Stimulated activated CD4-positive, alpha-beta T cell treated with anti-CD3 and anti-CD28 coated beads, TNF-alpha, amount 100 ng/mL, for 1 hour (primary cell): ENCODE data around the gene AOPEP.
"Not testable (repeated sequence)": the region's sequence is repeated elsewhere in the genome, so short reads cannot be mapped to it uniquely, and the experiment has no call there.

Experiments
- DNase-seq, 3 donors: peaks; one replicate each; pipeline ENCODE4 v3.0.0-alpha.2; 2020; ENCODE audit warnings: low read depth in 3 of 3, low spot score in 1 of 3

The AOPEP gene

GRCh38 chr9:94950579-94951323 lies 224.3 kb downstream of the AOPEP start:
- DNase-seq, result no peak

DNA sequence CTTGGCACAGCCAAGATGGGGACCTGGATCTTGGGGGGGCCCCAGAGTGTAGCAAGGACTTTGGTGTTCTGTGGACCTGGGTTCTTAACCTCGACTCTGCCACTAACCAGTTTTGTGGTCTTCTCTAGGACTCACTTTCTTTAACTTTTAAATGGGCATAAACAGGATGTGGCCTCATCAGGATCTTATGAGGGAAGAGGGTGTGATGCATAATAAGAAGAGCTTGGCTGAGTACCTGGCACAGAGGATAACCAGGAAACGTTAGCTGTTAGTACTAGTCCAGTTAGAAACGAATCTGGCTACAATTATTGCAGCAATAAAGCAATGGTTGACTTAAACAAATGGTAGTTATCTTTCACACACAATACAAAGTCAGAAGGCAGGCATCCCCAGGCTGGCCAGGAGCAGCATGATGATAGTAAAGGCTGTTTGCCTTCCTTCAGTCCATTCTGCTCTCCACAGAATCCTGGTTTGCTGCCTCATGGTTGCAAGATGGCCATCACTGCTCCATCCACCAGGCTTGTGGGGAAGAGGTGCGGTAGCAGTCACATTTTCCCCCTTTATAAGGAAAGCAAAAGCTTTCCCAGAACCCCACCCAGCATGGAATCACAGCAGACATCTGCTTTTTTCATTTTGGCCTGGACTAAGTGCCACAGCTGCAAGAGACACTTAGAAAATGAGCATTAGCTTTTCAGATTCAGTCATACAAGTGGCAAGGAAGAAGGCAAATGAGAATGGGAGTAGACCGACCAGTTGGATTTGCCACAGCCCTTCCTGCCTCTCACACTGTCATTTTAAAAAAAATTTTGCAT lies 225.0 kb downstream of the AOPEP start:
- no peak for DNase-seq

DNA sequence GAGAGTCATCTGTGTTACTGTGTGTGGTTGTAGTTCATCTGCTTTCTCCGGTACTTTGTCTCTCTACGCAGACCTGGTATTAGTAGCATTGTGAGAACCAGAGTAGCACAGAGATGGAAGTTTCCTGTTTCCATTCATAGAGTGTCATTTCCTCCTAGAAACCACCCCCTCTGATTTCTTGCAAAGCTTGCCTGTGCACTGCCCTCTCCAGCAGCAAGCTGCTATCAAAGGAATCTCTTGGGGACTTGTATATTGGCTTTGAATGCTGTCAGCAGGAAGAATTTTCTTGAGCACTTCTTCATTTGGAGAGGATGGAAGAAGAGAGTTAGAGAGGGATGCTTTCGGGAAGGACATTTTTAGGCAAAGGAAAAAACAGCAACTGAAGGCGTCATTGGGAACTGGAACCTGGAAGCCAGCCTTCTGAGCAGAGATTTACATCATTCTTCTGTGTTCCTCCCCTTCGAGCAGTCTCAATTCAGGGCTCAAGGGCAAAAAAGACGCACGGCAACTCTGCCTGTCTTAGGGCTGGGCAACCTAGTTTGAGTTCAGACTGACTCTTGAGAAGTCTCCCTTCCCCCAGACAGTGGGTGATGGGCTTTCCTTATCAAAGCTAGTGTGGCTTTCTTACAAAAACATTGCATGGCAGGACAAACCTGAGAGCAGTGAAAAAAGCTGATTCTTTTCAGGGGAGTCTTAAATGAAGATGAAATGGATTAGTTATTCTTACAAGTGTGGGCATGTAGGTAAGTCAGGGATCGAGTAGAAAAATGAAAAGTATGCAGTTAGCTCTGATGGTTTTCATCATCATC lies 226.3 kb downstream of the AOPEP start:
- DNase-seq, result peak in 1 of 3 donors; percentile 1

GRCh38 chr9:94956731-94957130 lies 230.2 kb downstream of the AOPEP start:
- DNase-seq, result no peak

- no peak for DNase-seq
Measured at GRCh38 chr9:94960964-94961363, 234.5 kb downstream of the AOPEP start.

DNA sequence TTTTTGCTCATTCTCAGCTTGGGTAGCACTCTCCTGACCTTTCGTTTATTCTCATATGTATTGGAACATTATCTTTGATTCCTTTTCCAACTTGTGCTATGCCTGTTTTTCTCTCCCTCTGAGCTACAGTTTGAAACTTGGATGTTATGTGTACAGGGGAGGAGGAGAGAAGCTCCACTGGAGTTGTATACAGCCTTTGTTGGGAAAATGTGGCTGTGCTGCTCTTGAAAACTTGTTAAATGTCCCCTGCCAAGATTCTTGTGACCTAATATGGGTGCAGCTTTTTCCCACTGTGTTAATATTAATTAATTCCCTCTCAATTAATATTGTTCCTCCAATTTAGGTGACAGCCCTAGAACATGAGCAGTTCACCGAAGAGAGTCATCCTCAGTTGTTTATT lies 235.4 kb downstream of the AOPEP start:
- DNase-seq, result no peak

GRCh38 chr9:94965631-94966030 lies 239.1 kb downstream of the AOPEP start:
- not testable (repeated sequence) for DNase-seq

DNA sequence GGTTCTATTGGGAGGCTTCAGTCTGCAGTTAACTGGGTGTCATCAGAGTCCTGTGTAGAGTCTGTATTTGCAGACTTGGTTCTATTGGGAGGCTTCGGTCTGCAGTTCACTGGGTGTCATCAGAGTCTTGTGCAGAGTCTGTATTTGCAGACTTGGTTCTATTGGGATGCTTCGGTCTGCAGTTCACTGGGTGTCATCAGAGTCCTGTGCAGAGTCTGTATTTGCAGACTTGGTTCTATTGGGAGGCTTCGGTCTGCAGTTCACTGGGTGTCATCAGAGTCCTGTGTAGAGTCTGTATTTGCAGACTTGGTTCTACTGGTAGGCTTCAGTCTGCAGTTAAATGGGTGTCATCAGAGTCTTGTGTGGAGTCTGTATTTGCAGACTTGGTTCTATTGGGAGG lies 239.5 kb downstream of the AOPEP start:
- DNase-seq, result not testable (repeated sequence)

- no peak for DNase-seq
Measured at GRCh38 chr9:94967482-94967881, 241.0 kb downstream of the AOPEP start.

DNA sequence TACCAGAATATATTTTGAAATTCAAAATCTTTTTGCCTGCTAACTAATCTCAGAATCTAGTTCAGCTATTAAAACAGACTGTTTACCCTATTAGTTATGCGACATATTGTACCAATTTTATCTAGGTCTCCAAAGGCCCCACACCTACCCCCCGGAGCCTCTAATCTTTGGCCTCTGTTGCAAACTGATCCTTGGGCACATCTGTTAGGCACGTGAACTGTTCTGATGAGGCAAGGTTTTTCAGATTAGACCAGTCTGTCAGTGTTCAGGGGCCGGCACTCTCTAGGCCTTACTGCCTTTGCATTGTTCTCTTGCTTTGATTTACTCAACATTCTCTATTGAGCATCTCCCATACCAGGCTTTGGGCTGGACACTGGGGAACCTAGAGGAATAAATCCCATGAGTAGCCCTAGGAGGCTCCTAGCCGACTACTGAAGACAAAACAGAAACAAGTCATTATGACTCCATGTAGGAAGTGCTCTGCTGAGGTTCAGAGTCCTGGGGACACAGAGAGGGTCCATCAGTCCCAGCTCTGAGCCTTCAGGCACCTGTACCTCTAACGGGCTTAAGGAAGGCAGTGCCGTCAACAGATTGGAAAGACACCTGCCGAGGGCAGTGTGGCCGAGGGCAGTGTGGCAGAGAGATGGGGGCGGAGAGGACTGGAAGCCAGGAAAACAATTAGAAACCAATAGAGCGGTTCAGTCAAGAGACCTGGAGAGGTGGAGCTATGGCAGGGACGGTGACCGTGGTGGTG lies 245.1 kb downstream of the AOPEP start:
- no peak for DNase-seq

DNA sequence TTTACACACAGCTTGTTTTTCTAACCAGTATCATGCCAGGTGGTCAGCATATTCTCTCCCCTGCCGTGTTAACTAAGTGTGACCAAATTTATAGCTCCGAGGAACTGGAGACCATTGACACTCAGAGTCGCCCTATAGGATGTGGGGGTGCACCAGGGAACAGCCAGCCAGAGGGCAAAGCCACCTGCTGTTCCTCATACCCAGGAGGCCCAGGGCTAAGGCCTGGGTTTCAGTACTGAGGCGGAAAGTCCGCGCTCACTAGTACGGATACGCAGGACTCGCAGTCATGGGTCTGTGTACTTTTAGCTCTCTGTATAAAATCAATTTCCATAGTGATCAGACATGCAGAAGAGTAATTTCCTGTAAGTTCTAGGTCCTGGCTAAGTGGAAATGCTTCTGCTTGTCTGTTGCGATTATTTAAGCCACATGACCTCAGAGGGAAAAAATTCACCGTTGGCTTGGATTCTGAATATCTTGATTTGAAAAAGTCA lies 247.0 kb downstream of the AOPEP start:
- no peak for DNase-seq

DNA sequence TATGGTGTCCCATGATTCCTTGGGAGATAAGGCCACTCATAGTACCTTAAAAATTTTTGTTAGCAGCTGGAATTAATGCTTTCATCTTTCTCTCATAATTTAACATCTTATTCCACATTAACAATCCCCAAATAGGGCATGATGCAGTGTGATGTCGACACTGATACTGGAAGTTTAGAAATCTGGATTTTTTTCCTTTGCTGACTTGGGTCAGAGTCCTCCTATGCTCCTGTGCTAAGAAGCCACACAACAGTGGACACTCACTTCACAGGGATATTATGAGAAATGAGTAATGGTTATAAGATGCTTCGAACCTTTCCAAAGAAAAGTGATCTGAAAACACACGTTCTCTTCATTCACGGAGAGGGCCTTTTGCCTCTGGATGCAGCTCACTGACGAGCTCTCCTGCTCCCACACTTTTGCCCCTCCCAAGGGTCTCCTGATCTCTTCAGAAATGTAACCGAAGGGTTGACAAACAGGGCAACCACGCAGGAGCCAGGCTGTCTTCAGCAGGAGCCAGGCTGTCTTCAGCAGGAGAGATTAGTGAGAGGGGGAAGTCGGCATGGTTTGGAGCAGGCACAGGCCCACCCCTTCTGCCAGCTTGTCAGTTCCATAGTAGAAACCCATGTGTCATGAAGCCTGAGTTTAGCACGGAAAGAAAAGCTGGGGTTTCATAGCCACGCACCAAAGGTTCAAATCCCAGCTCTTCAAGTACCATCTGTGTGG lies 247.8 kb downstream of the AOPEP start:
- DNase-seq, result no peak

DNA sequence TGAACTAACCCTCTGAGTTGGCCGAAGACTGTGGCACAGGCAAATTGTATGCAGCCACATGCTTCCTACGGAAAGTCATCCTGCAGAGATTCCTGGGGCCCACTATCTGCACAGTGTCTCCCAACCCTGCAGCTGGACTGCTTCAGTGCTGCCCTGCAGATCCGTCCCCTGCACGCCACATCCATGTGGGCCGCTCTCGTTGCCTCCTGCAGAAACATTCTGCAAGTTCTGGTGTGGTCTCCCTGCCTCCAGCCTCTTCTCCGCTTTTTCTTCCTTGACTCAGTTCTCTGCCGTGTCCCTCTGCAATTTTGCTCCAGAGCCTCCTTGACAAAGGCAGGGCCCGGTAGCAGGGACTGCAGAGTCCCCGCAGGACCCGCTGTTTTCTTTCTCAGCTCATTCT lies 249.0 kb downstream of the AOPEP start:
- no peak for DNase-seq

GRCh38 chr9:94976077-94976476 lies 249.6 kb downstream of the AOPEP start:
- DNase-seq, result no peak

- DNase-seq, result no peak
Measured at GRCh38 chr9:94977416-94977815, 250.9 kb downstream of the AOPEP start.

DNA sequence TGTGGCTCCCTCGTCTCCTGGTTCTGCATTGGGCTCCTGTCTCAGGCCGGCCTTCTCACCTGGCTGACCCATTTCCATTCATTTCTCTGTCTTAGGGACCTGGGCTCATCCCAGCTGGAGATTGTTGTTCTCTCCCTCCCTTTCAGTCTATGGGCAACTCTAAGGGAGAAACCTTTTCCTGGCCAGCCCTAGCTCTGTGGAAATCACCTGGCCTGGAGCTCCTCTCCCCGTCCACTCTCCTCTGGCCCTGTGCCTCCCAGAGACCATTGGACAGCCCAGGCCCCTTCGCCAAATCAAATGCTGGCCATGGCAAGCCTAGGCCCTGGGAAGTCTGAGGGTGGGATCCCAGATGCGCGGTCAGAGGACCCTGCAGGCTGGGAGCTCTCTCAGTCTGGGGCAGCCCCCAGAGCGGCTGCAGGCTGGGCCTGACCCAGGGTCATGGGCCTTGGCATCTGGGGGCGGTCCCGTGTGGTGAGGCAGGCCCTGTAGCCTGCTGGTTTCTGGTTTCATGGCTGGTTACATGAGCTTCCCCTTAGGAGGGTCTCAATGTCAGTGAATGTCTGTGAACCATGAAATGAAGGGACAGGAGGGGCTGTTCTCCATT lies 253.5 kb downstream of the AOPEP start:
- DNase-seq, result no peak

DNA sequence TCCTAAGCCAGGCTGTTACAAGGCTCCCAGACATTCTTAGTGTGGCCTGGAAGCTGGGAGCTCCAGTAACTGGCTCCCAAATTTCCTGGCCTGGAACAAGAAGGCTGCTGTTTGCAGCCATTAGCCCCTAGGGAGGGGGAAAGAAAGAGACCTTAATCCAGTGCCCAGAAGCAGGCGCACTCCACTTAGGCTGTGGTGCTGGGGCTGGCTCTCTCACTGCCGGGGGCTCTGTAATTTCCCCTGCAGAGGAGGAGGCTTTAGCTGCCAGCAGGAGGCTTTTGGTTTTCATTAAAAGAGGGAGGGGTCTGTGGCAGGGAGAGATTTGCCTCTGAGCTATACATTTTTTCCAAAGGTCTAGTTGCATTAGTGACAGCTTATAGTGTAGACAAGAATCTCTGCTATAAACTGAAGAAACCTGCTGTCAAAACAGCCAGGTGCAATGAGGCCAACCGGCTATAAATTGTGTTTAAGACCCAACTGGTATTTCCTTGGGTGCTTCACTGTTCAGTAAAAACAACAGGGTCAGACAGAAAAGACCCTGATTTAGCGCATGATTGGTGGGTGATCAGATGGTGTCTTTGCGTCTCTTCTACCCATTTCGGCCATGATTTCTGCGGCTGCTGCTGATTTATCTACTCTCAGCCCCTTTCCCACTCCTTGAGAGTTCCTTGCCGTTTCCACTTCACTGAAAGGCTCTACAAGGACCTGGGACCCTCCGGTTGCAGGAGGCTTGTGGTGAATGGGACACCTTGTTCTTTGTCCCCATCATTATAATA lies 254.6 kb downstream of the AOPEP start:
- no peak for DNase-seq

DNA sequence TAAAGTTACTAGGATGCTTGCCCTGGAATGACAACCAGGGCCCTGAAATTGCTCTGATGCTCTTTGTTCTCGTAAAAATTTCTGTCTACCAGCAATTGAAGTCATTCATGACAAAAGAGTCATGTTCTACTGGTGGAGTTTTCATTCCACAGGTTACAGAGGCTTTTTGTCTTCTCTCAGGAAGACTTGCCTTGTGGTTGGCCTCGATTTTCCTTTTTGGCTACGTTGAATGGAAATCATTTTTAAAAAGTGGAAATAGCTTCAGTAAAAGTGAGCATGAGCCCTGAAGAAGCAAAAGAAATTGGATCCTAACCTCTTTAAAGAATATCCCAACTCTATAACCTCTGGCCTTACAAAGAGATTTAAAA lies 255.2 kb downstream of the AOPEP start:
- no peak for DNase-seq

DNA sequence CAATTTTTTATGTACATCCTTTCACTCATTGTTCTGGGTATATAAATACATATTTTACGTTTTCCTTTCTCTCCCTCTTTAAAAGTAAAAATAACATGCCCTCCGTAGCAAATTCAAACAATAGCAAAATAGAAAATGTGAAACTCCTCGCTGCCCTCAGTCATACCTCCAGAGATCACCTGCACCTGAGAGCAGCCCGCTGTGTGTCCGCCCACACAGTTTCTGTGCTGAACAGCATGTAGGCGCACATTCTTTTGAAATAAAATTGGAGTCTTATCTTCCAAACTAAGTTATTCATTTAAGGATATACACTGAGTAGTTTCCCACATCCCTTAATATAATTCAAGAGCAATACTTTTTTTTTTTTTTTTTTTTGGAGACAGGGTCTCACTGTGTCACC lies 255.7 kb downstream of the AOPEP start:
- DNase-seq, result no peak
